Nucleus accumbens (tissue), 56 donors: Measurements from ENCODE around the gene RFX7.

ENCODE experiments used
- DNase-seq, 56 donors: peaks; one replicate each; lab custom pipeline; 2025; lab: John Stamatoyannopoulos, UW

RFX7 gene

GRCh38 chr15:56148064-56148463 is 95.6 kb downstream of the RFX7 start:
- DNase-seq: no peak

- DNase-seq: no peak
These were observed 96.9 kb downstream of the RFX7 start for GRCh38 chr15:56146756-56147155.

GRCh38 chr15:56128081-56128480 is 115.6 kb downstream of the RFX7 start:
- DNase-seq: no peak

- DNase-seq: no peak
These were observed 117.3 kb downstream of the RFX7 start for GRCh38 chr15:56126409-56126808.

- DNase-seq: no peak
These were observed 119.3 kb downstream of the RFX7 start for GRCh38 chr15:56124391-56124790.

- DNase-seq: no peak
These were observed 137.8 kb downstream of the RFX7 start for GRCh38 chr15:56105855-56106254.

- DNase-seq: peak in 2 of 56 donors; percentile 0 to 3
These were observed 141.2 kb downstream of the RFX7 start for GRCh38 chr15:56102441-56102840.

GRCh38 chr15:56099311-56099710 is 144.4 kb downstream of the RFX7 start:
- DNase-seq: peak in 1 of 56 donors; percentile 0

- no peak for DNase-seq
These were observed 145.3 kb downstream of the RFX7 start for GRCh38 chr15:56098195-56098863.

GRCh38 chr15:56095406-56095805 is 148.3 kb downstream of the RFX7 start:
- DNase-seq: no peak

- no peak for DNase-seq
These were observed 149.5 kb downstream of the RFX7 start for GRCh38 chr15:56094171-56094570.

GRCh38 chr15:56088389-56088788 is 155.3 kb downstream of the RFX7 start:
- DNase-seq: no peak

- DNase-seq: no peak
These were observed 157.1 kb downstream of the RFX7 start for GRCh38 chr15:56086566-56086965.

GRCh38 chr15:56082263-56082761 is 161.4 kb downstream of the RFX7 start:
- DNase-seq: no peak

- no peak for DNase-seq
These were observed 166.6 kb downstream of the RFX7 start for GRCh38 chr15:56077081-56077480.

GRCh38 chr15:56076640-56077039 is 167.0 kb downstream of the RFX7 start:
- DNase-seq: no peak

- no peak for DNase-seq
These were observed 169.0 kb downstream of the RFX7 start for GRCh38 chr15:56074481-56075265.

- DNase-seq: no peak
These were observed 179.5 kb downstream of the RFX7 start for GRCh38 chr15:56064152-56064551.

GRCh38 chr15:56059716-56060115 is 184.0 kb downstream of the RFX7 start:
- DNase-seq: no peak

GRCh38 chr15:56058986-56059385 is 184.7 kb downstream of the RFX7 start:
- no peak for DNase-seq

GRCh38 chr15:56056626-56057025 is 187.1 kb downstream of the RFX7 start:
- DNase-seq: no peak

GRCh38 chr15:56053046-56053400 is 190.7 kb downstream of the RFX7 start:
- DNase-seq: no peak
